Measurements from ENCODE around the gene PTX4. TPM values are rescaled to one million over a fixed set of nuclear protein-coding genes. Genes with fewer than 3 reads are reported as not detected.

PTX4 gene
- not detected in 2 replicates for polyA plus RNA-seq

GRCh38 chr16:1488619-1489018 lies at the start of gene PTX4:
Gene PTX4, minus strand, starts transcription at chr16:1488944. Its CDS starts 35 bp downstream, at chr16:1488909.

GRCh38 chr16:1533443-1533951 lies 44.8 kb upstream of the PTX4 start, which contains the start of gene TMEM204:
Gene TMEM204, plus strand, starts transcription at chr16:1533666. Its CDS starts 610 bp downstream, at chr16:1534276.

DNA sequence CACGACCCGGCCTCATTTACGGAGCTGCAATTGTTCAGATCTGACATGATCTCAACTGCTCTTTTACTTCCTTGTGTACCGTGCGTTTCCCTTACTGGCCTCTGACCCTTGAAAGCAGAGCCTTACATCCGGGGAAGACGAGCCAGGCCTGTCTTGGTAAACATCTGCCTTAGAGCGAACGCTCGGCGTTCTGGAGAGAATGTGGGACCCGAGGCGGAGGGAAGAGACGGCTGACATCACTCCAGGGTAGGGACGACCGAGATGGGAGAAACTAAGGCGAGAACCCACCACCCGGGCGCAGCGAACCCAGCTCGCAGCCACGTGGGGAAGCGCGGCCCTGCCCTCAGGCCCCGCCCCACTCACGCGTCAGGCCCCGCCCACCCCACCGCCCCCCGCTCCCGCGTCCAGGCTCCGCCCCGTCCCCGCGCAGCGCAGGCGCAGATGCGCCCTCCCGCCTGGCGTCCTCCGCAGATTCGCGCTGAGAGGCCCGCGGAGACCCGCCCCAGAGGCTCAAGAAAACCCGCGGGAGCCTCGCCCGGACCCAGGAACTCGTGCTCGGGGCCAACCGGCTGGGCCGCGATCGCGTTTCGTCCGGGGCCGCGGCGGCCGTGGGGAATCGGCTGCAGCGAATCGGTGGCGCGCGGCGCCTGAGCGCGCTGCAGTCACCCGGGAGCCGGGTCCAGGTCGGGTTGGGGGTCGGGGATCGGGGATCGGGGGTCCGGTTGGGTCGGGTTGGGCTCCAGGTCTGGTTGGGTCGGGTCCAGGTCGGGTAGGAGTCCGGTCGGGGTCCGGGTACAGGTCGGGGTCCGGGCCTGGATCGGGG lies 4.4 kb upstream of the PTX4 start, which contains the start of gene TELO2:
TELO2 (plus strand) TSS at position 438 of the 823 bp plus-strand sequence. CDS start 922 bp downstream, outside the sequence.

GRCh38 chr16:1474796-1475551 lies 13.8 kb downstream of the PTX4 start, which contains the start of gene CLCN7:
Gene CLCN7, minus strand, starts transcription at chr16:1475028. Its CDS starts 54 bp downstream, at chr16:1474974.

DNA sequence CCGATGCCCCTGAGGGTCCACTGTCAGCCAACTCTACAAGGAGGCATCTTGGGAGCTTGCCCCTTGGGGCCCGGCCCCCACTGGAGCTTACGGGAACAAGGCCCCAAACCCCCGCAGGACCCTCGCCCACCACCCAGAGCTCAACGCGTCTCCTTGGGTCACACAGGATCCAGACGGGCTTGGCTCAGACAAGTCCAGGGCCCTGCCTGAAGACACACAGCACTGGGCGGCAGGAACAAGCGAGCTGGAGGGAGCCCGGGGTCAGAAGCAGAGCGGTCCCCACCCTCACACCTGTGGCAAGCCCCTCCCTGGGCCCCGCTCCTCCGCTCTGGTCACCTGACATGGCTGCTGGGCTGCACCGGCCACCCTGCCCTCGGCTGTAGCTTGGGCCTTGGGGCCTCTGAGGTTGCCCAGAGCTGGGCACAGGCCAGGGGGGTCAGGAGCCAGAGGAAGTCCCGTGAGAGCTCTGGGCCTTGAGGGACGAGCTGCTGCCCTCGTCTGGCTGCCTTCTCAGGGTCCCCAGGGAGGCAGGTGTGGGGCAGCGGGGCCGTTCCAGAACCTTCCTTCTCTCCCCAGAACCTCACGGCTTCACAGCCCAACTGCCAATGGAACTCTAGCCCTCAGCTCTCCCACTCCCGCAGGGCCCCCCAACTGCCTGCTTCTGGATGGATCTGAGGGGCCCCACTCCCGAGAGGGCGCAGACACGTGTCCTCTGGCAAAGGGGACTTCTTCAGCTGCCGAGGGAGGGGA lies 44.6 kb downstream of the PTX4 start, which contains the start of gene CCDC154:
CCDC154 (minus strand) TSS at position 577 of the 750 bp plus-strand sequence; CDS start at position 343, 234 bp downstream.

Other genes with a start within 250 kb of the PTX4 start
- not detected in 2 replicates for gene TPSAB1, start 248.2 kb downstream of the PTX4 start, polyA plus RNA-seq
- gene TPSD1, start 232.9 kb downstream of the PTX4 start, polyA plus RNA-seq = not detected in 2 replicates
- 7.7 and 10.6 TPM in 2 replicates for gene UBE2I, start 179.3 kb downstream of the PTX4 start, polyA plus RNA-seq
- 0.43 and 1.5 TPM in 2 replicates for gene BAIAP3, start 155.3 kb downstream of the PTX4 start, polyA plus RNA-seq
- 8.4 and 12.0 TPM in 2 replicates for gene TSR3, start 137.1 kb downstream of the PTX4 start, polyA plus RNA-seq
- 24.3 and 38.4 TPM in 2 replicates for gene GNPTG, start 137.0 kb downstream of the PTX4 start, polyA plus RNA-seq
- 2.1 and 3.6 TPM in 2 replicates for gene UNKL, start 74.2 kb downstream of the PTX4 start, polyA plus RNA-seq
- 8.0 and 23.6 TPM in 2 replicates for gene UQCC4, start 68.2 kb downstream of the PTX4 start, polyA plus RNA-seq
- gene PERCC1, start 57.9 kb downstream of the PTX4 start, polyA plus RNA-seq = not detected in 2 replicates
- gene CCDC154, start 44.4 kb downstream of the PTX4 start, polyA plus RNA-seq = 0.73 TPM in 1 of 2 replicates, not detected in the other
- 0.52 and 0.55 TPM in 2 replicates for gene CLCN7, start 13.9 kb downstream of the PTX4 start, polyA plus RNA-seq
- 0.55 and 0.67 TPM in 2 replicates for gene TELO2, start 4.4 kb upstream of the PTX4 start, polyA plus RNA-seq
- gene TMEM204, start 44.7 kb upstream of the PTX4 start, polyA plus RNA-seq = not detected in 2 replicates
- gene IFT140, start 123.1 kb upstream of the PTX4 start, polyA plus RNA-seq = 0.13 and 0.50 TPM in 2 replicates
- 0.43 and 1.4 TPM in 2 replicates for gene CRAMP1, start 123.4 kb upstream of the PTX4 start, polyA plus RNA-seq
- 1.5 and 3.5 TPM in 2 replicates for gene JPT2, start 189.3 kb upstream of the PTX4 start, polyA plus RNA-seq
- 0.57 and 0.75 TPM in 2 replicates for gene MAPK8IP3, start 217.3 kb upstream of the PTX4 start, polyA plus RNA-seq